SJSA1 (cell line): ENCODE results near the gene ICOSLG. TPM values are rescaled to one million over a fixed set of nuclear protein-coding genes. Genes with fewer than 3 reads are reported as not detected.

ENCODE experiments used
- DNase-seq, 2 experiments: peaks; one replicate each; pipeline ENCODE4 v3.0.0-alpha.2; 2015 to 2020; ENCODE audit warnings: low spot score in 2 of 2, low read depth in 1 of 2
- H3K27ac ChIP-seq: fragments of 250-450 bp; sonication (Bioruptor Pico); 2 replicates; pipeline ENCODE4 v1.5.1; 2020; ENCODE audit warnings: mild to moderate bottlenecking, moderate library complexity
- H3K27me3 ChIP-seq: fragments of 250-450 bp; sonication (Bioruptor Pico); replicated peaks from 2 replicates; pipeline ENCODE4 v1.5.1; 2020; ENCODE audit warnings: mild to moderate bottlenecking, moderate library complexity
- H3K36me3 ChIP-seq: fragments of 250-450 bp; sonication (Bioruptor Pico); 2 replicates; pipeline ENCODE4 v1.5.1; 2020; ENCODE audit warnings: mild to moderate bottlenecking
- H3K4me1 ChIP-seq: fragments of 250-450 bp; sonication (Bioruptor Pico); replicated peaks from 2 replicates; pipeline ENCODE4 v1.6.1; 2021; ENCODE audit warnings: mild to moderate bottlenecking
- H3K4me3 ChIP-seq: fragments of 250-450 bp; sonication (Bioruptor Pico); 2 replicates; pipeline ENCODE4 v1.5.1; 2020; ENCODE audit warnings: mild to moderate bottlenecking
- H3K9me3 ChIP-seq: fragments of 250-450 bp; sonication (Bioruptor Pico); replicated peaks from 2 replicates; pipeline ENCODE4 v1.5.1; 2020; ENCODE audit warnings: mild to moderate bottlenecking
- total RNA-seq: library from RNA; depleted of rRNA; stranded (reverse); fragments of >200 nt; shearing (Covaris generic); gene quantifications from 2 replicates; pipeline ENCODE4 v1.2.3, GENCODE V29; 2014

ICOSLG gene
- total RNA-seq, 1 experiment from 2014 or later: 0.26 TPM

GRCh38 chr21:44275041-44275440, 34.3 kb upstream of the ICOSLG start:
- no peak overlapping the region for H3K4me3 ChIP-seq
- no peak overlapping the region for H3K27ac ChIP-seq
- H3K4me1 ChIP-seq: no peaks in the 10 kb centered on the region
- H3K9me3 ChIP-seq: no peaks in the 10 kb centered on the region
- H3K36me3 ChIP-seq: no peaks in the 10 kb centered on the region
- no peaks in the 10 kb centered on the region; the same call in none of the 2 replicates for H3K27me3 ChIP-seq
- DNase-seq: no peak

- H3K27ac ChIP-seq: no peak overlapping the region
- no peaks in the 10 kb centered on the region; the same call in none of the 2 replicates for H3K27me3 ChIP-seq
- no peak overlapping the region for H3K4me3 ChIP-seq
- no peaks in the 10 kb centered on the region for H3K9me3 ChIP-seq
- no peak for DNase-seq
- H3K36me3 ChIP-seq: no peaks in the 10 kb centered on the region
- H3K4me1 ChIP-seq: no peaks in the 10 kb centered on the region
Measured at GRCh38 chr21:44273046-44273445, 32.3 kb upstream of the ICOSLG start.

- no peaks in the 10 kb centered on the region; the same call in none of the 2 replicates for H3K27me3 ChIP-seq
- H3K9me3 ChIP-seq: no peaks in the 10 kb centered on the region
- H3K4me3 ChIP-seq: no peak overlapping the region
- H3K4me1 ChIP-seq: no peaks in the 10 kb centered on the region
- DNase-seq: no peak
- H3K27ac ChIP-seq: no peak overlapping the region
- no peaks in the 10 kb centered on the region for H3K36me3 ChIP-seq
Measured at GRCh38 chr21:44272284-44272858, 31.6 kb upstream of the ICOSLG start.

GRCh38 chr21:44271558-44272283, 31.0 kb upstream of the ICOSLG start:
- no peaks in the 10 kb centered on the region for H3K36me3 ChIP-seq
- H3K4me1 ChIP-seq: no peaks in the 10 kb centered on the region
- H3K27ac ChIP-seq: no peak overlapping the region
- H3K4me3 ChIP-seq: no peak overlapping the region
- H3K27me3 ChIP-seq: no peaks in the 10 kb centered on the region; the same call in none of the 2 replicates
- no peak for DNase-seq
- no peaks in the 10 kb centered on the region for H3K9me3 ChIP-seq

GRCh38 chr21:44269090-44269489, 28.3 kb upstream of the ICOSLG start:
- H3K4me1 ChIP-seq: no peaks in the 10 kb centered on the region
- H3K27ac ChIP-seq: no peak overlapping the region
- no peak for DNase-seq
- no peak overlapping the region for H3K4me3 ChIP-seq
- H3K27me3 ChIP-seq: no peaks in the 10 kb centered on the region; the same call in 1 of the 2 replicates
- no peaks in the 10 kb centered on the region for H3K36me3 ChIP-seq
- H3K9me3 ChIP-seq: no peaks in the 10 kb centered on the region

GRCh38 chr21:44267655-44268142, 27.0 kb upstream of the ICOSLG start:
- Histone ChIP-seq H3K27me3 (no peaks in the 10 kb centered on the region), H3K36me3 (no peaks in the 10 kb centered on the region), H3K9me3 (no peaks in the 10 kb centered on the region), H3K27ac (no peak overlapping the region), H3K4me1 (no peaks in the 10 kb centered on the region), H3K4me3 (no peak overlapping the region)
- peak in 1 of 2 experiments; percentile 38 for DNase-seq

- no peaks in the 10 kb centered on the region for H3K36me3 ChIP-seq
- no peaks in the 10 kb centered on the region for H3K4me1 ChIP-seq
- H3K9me3 ChIP-seq: no peaks in the 10 kb centered on the region
- no peak overlapping the region for H3K4me3 ChIP-seq
- DNase-seq: peak in 1 of 2 experiments; percentile 36
- H3K27ac ChIP-seq: no peak overlapping the region
- H3K27me3 ChIP-seq: no peaks in the 10 kb centered on the region; the same call in 1 of the 2 replicates
Measured at GRCh38 chr21:44265734-44266270, 25.1 kb upstream of the ICOSLG start.

GRCh38 chr21:44263768-44264167, 23.0 kb upstream of the ICOSLG start:
- no peak overlapping the region for H3K4me3 ChIP-seq
- no peak for DNase-seq
- H3K9me3 ChIP-seq: no peaks in the 10 kb centered on the region
- H3K27ac ChIP-seq: no peak overlapping the region
- H3K36me3 ChIP-seq: no peaks in the 10 kb centered on the region
- H3K4me1 ChIP-seq: no peaks in the 10 kb centered on the region
- no peaks in the 10 kb centered on the region; the same call in 1 of the 2 replicates for H3K27me3 ChIP-seq

GRCh38 chr21:44263221-44263760, 22.5 kb upstream of the ICOSLG start:
- H3K4me3 ChIP-seq: no peak overlapping the region
- no peaks in the 10 kb centered on the region for H3K4me1 ChIP-seq
- no peaks in the 10 kb centered on the region; the same call in 1 of the 2 replicates for H3K27me3 ChIP-seq
- peak in 1 of 2 experiments; percentile 40 for DNase-seq
- no peaks in the 10 kb centered on the region for H3K9me3 ChIP-seq
- no peaks in the 10 kb centered on the region for H3K36me3 ChIP-seq
- no peak overlapping the region for H3K27ac ChIP-seq

GRCh38 chr21:44262338-44263056, 21.8 kb upstream of the ICOSLG start:
- Histone ChIP-seq H3K27ac (no peak overlapping the region), H3K27me3 (no peaks in the 10 kb centered on the region; the same call in 1 of the 2 replicates), H3K4me1 (no peaks in the 10 kb centered on the region), H3K36me3 (no peaks in the 10 kb centered on the region), H3K4me3 (no peak overlapping the region), H3K9me3 (no peaks in the 10 kb centered on the region)
- peak in 1 of 2 experiments; percentile 40 for DNase-seq

- no peak within 1 kb of the TSS for H3K4me3 ChIP-seq
- no peak within 1 kb of the TSS for H3K27ac ChIP-seq
- no peaks in the 10 kb centered on the region for H3K9me3 ChIP-seq
- H3K4me1 ChIP-seq: no peaks in the 10 kb centered on the region
- DNase-seq: peak in 1 of 2 experiments; percentile 41
- no peaks in the 10 kb centered on the region; the same call in 1 of the 2 replicates for H3K27me3 ChIP-seq
- H3K36me3 ChIP-seq: no peaks in the 10 kb centered on the region
Measured at GRCh38 chr21:44261675-44262295, 21.0 kb upstream of the ICOSLG start, which contains the start of gene DNMT3L. DNMT3L (minus strand) TSS chr21:44261897; CDS start chr21:44261259, 638 bp downstream.

- Histone ChIP-seq H3K27ac (no peak overlapping the region), H3K27me3 (no peaks in the 10 kb centered on the region; the same call in 1 of the 2 replicates), H3K9me3 (no peaks in the 10 kb centered on the region), H3K4me1 (no peaks in the 10 kb centered on the region), H3K4me3 (no peak overlapping the region), H3K36me3 (no peaks in the 10 kb centered on the region)
- DNase-seq: peak in 1 of 2 experiments; percentile 36
Measured at GRCh38 chr21:44260791-44261631, 20.3 kb upstream of the ICOSLG start.
